Measurements from ENCODE around the gene DPP7. TPM values are rescaled to one million over a fixed set of nuclear protein-coding genes. Genes with fewer than 3 reads are reported as not detected.

Gene DPP7
- total RNA-seq, 2 donors from 2014 or later, result 147 to 235 TPM

DNA sequence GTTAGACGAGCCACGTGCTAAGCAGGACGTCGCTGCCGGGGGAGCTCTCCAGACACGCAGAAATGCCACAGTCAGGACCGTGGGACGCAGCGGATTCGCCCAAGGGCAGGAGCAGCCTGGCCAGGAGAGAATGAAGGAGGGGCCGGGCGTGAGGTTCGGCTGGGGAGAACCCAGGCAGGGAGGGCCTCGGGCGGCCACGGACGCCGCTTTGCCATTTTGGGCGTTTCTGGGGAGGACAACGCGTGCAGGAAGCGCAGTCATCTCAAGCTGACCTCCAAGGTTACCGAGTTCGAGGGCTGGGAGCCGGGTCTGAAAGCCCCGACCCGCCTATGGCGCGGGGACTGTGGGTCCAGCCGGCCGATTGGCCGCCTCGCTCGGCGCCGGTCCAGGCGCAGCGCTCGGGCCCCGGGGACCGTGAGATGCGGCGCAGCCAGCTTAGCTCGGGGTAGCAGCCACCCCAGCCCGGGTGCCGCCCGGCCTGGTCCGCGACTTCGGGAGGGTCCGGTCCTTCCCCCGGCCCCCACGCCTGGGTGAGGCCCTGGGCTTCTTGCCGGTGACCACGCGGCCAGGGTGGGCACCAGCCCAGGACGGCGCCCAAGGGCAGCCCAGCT is 28.5 kb downstream of the DPP7 start:
- under 1% methylated on average over 41 of the region's 58 CpGs for WGBS
- Histone ChIP-seq H3K4me3 (peak overlapping the region; percentile 81 to 89), H3K36me3 (no peaks in the 10 kb centered on the region), H3K27ac (peak overlapping the region; percentile 91 to 92), H3K9me3 (no peaks in the 10 kb centered on the region), H3K27me3 (replicated peaks; ENCODE audit: insufficient read depth) (no peaks in the 10 kb centered on the region), H3K4me1 (replicated peaks) (peaks cover 8% of the 10 kb centered on the region)
- no peak for DNase-seq (ENCODE audit: low spot score)
- intact Hi-C loops (cut with DNase I), result no loop called here
- no peak for TF ChIP-seq POLR2A (IDR thresholded peaks at IDR 0.05)
- TF ChIP-seq, protein P1, sequence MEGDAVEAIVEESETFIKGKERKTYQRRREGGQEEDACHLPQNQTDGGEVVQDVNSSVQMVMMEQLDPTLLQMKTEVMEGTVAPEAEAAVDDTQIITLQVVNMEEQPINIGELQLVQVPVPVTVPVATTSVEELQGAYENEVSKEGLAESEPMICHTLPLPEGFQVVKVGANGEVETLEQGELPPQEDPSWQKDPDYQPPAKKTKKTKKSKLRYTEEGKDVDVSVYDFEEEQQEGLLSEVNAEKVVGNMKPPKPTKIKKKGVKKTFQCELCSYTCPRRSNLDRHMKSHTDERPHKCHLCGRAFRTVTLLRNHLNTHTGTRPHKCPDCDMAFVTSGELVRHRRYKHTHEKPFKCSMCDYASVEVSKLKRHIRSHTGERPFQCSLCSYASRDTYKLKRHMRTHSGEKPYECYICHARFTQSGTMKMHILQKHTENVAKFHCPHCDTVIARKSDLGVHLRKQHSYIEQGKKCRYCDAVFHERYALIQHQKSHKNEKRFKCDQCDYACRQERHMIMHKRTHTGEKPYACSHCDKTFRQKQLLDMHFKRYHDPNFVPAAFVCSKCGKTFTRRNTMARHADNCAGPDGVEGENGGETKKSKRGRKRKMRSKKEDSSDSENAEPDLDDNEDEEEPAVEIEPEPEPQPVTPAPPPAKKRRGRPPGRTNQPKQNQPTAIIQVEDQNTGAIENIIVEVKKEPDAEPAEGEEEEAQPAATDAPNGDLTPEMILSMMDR (IDR thresholded peaks at IDR 0.05), result no peak
- TF ChIP-seq POLR2AphosphoS5 (IDR thresholded peaks at IDR 0.05), result no peak

DNA sequence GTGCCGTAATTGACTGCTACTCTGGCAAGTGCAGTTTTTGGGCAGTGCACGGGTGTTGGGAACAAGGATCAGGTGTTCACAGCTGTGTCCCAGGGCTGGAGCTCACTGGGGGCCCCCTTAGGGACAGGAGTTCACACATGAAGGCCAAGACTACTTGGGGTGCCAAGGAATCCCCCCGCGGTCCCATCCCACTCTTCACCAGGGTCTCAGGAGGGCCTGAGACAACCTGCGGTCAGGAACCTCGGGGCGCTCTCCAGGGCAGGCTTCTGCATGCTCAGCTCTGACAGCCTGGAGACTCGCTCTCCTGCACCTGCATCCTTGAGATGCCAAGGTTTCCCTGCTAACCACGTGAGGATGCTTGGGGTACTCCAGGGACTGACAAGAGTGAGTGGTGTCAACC is 30.0 kb downstream of the DPP7 start:
- Histone ChIP-seq H3K36me3 (no peaks in the 10 kb centered on the region), H3K27me3 (replicated peaks; ENCODE audit: insufficient read depth) (no peaks in the 10 kb centered on the region), H3K9me3 (no peaks in the 10 kb centered on the region), H3K27ac (no peak overlapping the region), H3K4me3 (no peak overlapping the region), H3K4me1 (replicated peaks) (peaks cover 4% of the 10 kb centered on the region)
- no peak for TF ChIP-seq POLR2AphosphoS5 (IDR thresholded peaks at IDR 0.05)
- WGBS, result 75% methylated on average over 9 of the region's 9 CpGs
- intact Hi-C loops (cut with DNase I), result no loop called here
- no peak for DNase-seq (ENCODE audit: low spot score)

DNA sequence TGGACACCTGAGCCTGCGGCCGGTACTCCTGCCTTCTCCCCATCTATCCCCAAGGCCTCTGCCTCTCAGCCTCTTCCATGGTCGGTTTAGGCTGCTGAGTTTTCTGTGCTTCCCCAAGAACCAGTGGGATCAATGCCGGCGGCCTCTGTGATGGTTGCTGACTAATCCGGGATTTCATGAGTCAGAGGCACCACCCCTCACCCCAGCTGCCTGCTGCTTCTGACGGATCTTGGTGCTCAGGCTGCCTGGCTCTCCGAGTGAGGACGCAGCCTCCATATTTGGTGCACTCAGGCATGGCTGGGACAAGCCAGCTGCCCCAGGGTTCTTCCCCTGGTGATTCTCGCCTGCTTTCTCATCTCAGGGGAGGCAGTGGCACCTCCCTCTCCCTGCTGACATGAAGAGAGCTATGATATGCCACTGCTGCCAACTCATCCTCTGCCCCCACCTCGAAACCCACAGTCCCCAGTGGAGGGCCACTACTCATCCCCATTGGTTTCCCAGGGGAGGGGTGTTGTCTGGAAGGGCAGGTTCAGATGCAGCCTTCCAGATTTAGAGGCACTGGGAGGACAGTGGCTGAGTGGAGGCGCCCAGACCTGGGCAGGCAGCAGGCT is 31.0 kb downstream of the DPP7 start:
- H3K27me3 ChIP-seq (replicated peaks; ENCODE audit: insufficient read depth), result no peaks in the 10 kb centered on the region
- H3K36me3 ChIP-seq, result no peaks in the 10 kb centered on the region
- H3K27ac ChIP-seq, result peak overlapping the region in 1 of 2 donors; percentile 36
- no peak overlapping the region for H3K4me3 ChIP-seq
- intact Hi-C loops (cut with DNase I), result no loop called here
- peaks cover 3% of the 10 kb centered on the region for H3K4me1 ChIP-seq (replicated peaks)
- TF ChIP-seq POLR2AphosphoS5 (IDR thresholded peaks at IDR 0.05), result no peak
- no peak for TF ChIP-seq POLR2A (IDR thresholded peaks at IDR 0.05)
- TF ChIP-seq, protein P1 (IDR thresholded peaks at IDR 0.05), result no peak
- no peak for DNase-seq (ENCODE audit: low spot score)
- WGBS, result 64% methylated on average over 9 of the region's 12 CpGs
- no peaks in the 10 kb centered on the region for H3K9me3 ChIP-seq

DNA sequence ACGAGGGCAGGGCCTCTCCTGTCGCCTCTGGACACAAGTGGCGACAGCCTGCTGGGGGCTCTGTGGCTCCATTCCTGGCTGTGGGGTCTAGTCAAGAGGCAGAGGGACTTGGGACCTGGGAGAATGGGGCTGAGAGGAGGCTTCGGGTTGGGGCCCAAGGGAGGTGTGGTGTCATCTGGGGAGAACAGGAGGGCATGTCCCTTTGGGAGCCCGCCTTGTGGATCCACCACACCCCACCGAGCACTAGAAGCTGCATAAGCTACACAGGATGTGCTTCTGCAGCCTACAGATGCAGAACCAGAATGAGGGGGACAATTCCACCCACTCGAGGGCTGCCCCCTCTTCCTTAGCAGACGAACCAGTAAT is 31.6 kb downstream of the DPP7 start:
- H3K36me3 ChIP-seq, result no peaks in the 10 kb centered on the region
- peaks cover 6% of the 10 kb centered on the region for H3K4me1 ChIP-seq (replicated peaks)

DNA sequence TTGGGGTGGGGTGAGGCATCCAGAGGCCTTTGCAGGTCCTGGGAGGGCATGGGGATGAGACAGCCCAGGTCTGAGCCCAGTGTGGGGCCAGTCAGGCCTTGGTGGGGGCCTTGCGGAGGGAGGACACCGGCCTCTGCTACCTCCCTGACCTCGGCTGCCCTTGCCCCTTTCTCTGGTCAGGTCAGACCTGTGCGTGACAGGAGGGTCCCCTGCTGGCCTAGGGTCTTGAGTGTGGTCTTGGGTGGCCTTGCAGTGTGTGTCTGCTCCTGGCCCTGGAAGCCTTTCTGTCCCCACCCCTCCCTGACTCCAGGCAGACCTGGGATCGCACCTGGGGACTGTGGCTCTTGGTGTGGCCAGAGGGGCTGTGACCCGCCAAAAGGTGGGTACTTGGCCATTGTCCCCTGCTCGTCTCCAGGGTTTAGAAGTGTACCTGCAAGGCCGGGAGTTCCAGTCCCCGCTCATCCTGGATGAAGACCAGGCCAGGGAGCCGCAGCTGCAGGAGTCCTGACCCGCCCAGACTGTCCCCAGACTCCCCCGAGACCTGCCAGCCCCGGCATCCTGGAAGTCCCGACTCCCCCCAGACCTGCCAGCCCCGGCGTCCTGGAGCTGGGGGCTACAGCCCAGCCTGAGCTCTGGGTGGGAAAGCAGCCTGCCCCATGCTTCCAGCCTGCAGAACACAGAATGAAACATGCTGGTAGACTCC is 32.2 kb downstream of the DPP7 start:
- intact Hi-C loops (cut with DNase I), result no loop called here
- Histone ChIP-seq H3K27me3 (replicated peaks; ENCODE audit: insufficient read depth) (no peaks in the 10 kb centered on the region), H3K4me1 (replicated peaks) (peaks cover 6% of the 10 kb centered on the region), H3K9me3 (no peaks in the 10 kb centered on the region), H3K27ac (no peak overlapping the region), H3K4me3 (no peak overlapping the region), H3K36me3 (no peaks in the 10 kb centered on the region)
- WGBS, result 95% methylated on average over 16 of the region's 16 CpGs
- DNase-seq (ENCODE audit: low spot score), result no peak
- TF ChIP-seq POLR2AphosphoS5 (IDR thresholded peaks at IDR 0.05), result no peak
- TF ChIP-seq, protein P1 (IDR thresholded peaks at IDR 0.05), result no peak
- no peak for TF ChIP-seq POLR2A (IDR thresholded peaks at IDR 0.05)

More for the DNA sequence above, 31.6 kb downstream of the DPP7 start:
- no peak for DNase-seq (ENCODE audit: low spot score)
- no peaks in the 10 kb centered on the region for H3K9me3 ChIP-seq
- TF ChIP-seq POLR2AphosphoS5 (IDR thresholded peaks at IDR 0.05), result no peak
- peak overlapping the region in 1 of 2 donors; percentile 36 for H3K27ac ChIP-seq
- 94% methylated on average over 8 of the region's 8 CpGs for WGBS
- intact Hi-C loops (cut with DNase I), result no loop called here
- H3K4me3 ChIP-seq, result no peak overlapping the region
- no peaks in the 10 kb centered on the region for H3K27me3 ChIP-seq (replicated peaks; ENCODE audit: insufficient read depth)
